Liver (tissue), 9 donors: ENCODE results near the gene ALG9. TPM values are rescaled to one million over a fixed set of nuclear protein-coding genes. Genes with fewer than 3 reads are reported as not detected.

ENCODE experiments used
- DNase-seq: peaks from one replicate; pipeline ENCODE4 v3.0.0-alpha.2; 2017; ENCODE audit warnings: low spot score
- H3K27ac ChIP-seq, 2 donors: one replicate each; pipeline ENCODE4 v1.7.0; 2013; ENCODE audit warnings: inconsistent platforms in 2 of 2, low read length in 2 of 2, control low read depth in 1 of 2, low read depth in 1 of 2, mild to moderate bottlenecking in 1 of 2
- H3K27me3 ChIP-seq, 4 donors: one replicate each; pipeline versions ENCODE4 v1.6.1 to v1.7.0; 2013; ENCODE audit warnings: low read length in 3 of 4, inconsistent platforms in 1 of 4, mild to moderate bottlenecking in 1 of 4, moderate library complexity in 1 of 4; ENCODE audit not compliant: control insufficient read depth in 4 of 4, insufficient read depth in 4 of 4
- H3K36me3 ChIP-seq, 4 donors: one replicate each; pipeline versions ENCODE4 v1.6.1 to v1.7.0; 2013; ENCODE audit warnings: low read length in 3 of 4, mild to moderate bottlenecking in 3 of 4, low read depth in 1 of 4, moderate library complexity in 1 of 4; ENCODE audit not compliant: control insufficient read depth in 4 of 4, insufficient read depth in 3 of 4
- H3K4me1 ChIP-seq, 4 donors: one replicate each; pipeline versions ENCODE4 v1.6.1 to v1.7.0; 2013; ENCODE audit warnings: low read length in 3 of 4, mild to moderate bottlenecking in 3 of 4, moderate library complexity in 1 of 4; ENCODE audit not compliant: control insufficient read depth in 4 of 4, insufficient read depth in 4 of 4
- H3K4me3 ChIP-seq, 3 donors: one replicate each; pipeline versions ENCODE4 v1.6.1 to v1.7.0; 2013; ENCODE audit warnings: low read length in 3 of 3, control low read depth in 1 of 3, low read depth in 1 of 3, mild to moderate bottlenecking in 1 of 3
- H3K9ac ChIP-seq, 2 donors: one replicate each; pipeline ENCODE4 v1.7.0; 2013; ENCODE audit warnings: low read length in 2 of 2, mild to moderate bottlenecking in 2 of 2, moderate library complexity in 2 of 2, control low read depth in 1 of 2, low read depth in 1 of 2
- H3K9me3 ChIP-seq, 4 donors: one replicate each; pipeline versions ENCODE4 v1.6.1 to v1.7.0; 2013; ENCODE audit warnings: low read length in 3 of 4; ENCODE audit not compliant: control insufficient read depth in 4 of 4
- EGR1 ChIP-seq, 2 donors: IDR thresholded peaks; 2 replicates each; pipeline ENCODE4 v1.6.1; 2016 to 2018; ENCODE audit warnings: antibody characterized with exemption in 2 of 2, low read depth in 2 of 2
- FOXA1 ChIP-seq: IDR thresholded peaks from 2 replicates; pipeline ENCODE4 v1.6.1; 2016; ENCODE audit warnings: antibody characterized with exemption
- FOXA2 ChIP-seq: IDR thresholded peaks from 2 replicates; pipeline ENCODE4 v1.6.1; 2016; ENCODE audit warnings: antibody characterized with exemption
- GABPA ChIP-seq, 2 donors: IDR thresholded peaks in 1 of 2; conservative IDR thresholded peaks in 1 of 2; 2 replicates each; pipeline ENCODE4 v1.6.1; 2016; ENCODE audit warnings: antibody characterized with exemption in 2 of 2, mild to moderate bottlenecking in 1 of 2, moderate library complexity in 1 of 2
- HNF4G ChIP-seq: IDR thresholded peaks from 2 replicates; pipeline ENCODE4 v1.6.1; 2016; ENCODE audit warnings: antibody characterized with exemption
- JUND ChIP-seq, 2 donors: IDR thresholded peaks; 2 replicates each; pipeline ENCODE4 v1.6.1; 2016; ENCODE audit warnings: antibody characterized with exemption in 2 of 2
- RAD21 ChIP-seq, 2 donors: IDR thresholded peaks; 2 replicates each; pipeline ENCODE4 v1.6.1; 2016; ENCODE audit warnings: antibody characterized with exemption in 2 of 2, mild to moderate bottlenecking in 2 of 2
- SP1 ChIP-seq: IDR thresholded peaks from 2 replicates; pipeline ENCODE4 v1.6.1; 2018; ENCODE audit warnings: antibody characterized with exemption, mild to moderate bottlenecking
- TAF1 ChIP-seq: conservative IDR thresholded peaks from 2 replicates; pipeline ENCODE4 v1.6.1; 2016; ENCODE audit warnings: antibody characterized with exemption, mild to moderate bottlenecking
- WGBS: extraction: QIAGEN DNeasy Blood & Tissue Kit; methylation state at CpG from one replicate; pipeline ENCODE4 v1.1.7; 2013; 5-methylcytosine and 5-hydroxymethylcytosine counted together
- polyA plus RNA-seq, 2 donors: library from polyadenylated mRNA; stranded (reverse) in 1 of 2; unstranded in 1 of 2; fragments of 200-250 nt in 1 of 2; fragments of >200 nt in 1 of 2; fragmentation: Nextera tagmentation in 1 of 2; extraction: Ambion mirVana in 1 of 2; gene quantifications; one replicate each; pipeline versions ENCODE4 v1.2.1 to v1.2.3, GENCODE V29; 2013 to 2015
- total RNA-seq, 2 donors: library from RNA; depleted of rRNA; stranded (reverse); fragments of >200 nt; gene quantifications; one replicate each; pipeline ENCODE4 v1.2.3, GENCODE V29; 2014
- TF ChIP-seq, protein P1 (sequence below): IDR thresholded peaks from 2 replicates; pipeline ENCODE4 v1.6.1; 2016; ENCODE audit warnings: antibody characterized with exemption
- TF ChIP-seq, protein P2 (sequence below): fragments of 150-350 bp; IDR thresholded peaks from 2 replicates; pipeline ENCODE4 v1.5.1; 2017; ENCODE audit warnings: improper control_type of control experiment, low read depth, low read length; ENCODE audit not compliant: missing input control
- TF ChIP-seq, protein P3 (sequence below): IDR thresholded peaks from 2 replicates; pipeline ENCODE4 v1.6.1; 2016; ENCODE audit warnings: antibody characterized with exemption, mild to moderate bottlenecking
- TF ChIP-seq, protein P4 (sequence below): IDR thresholded peaks from 2 replicates; pipeline ENCODE4 v1.6.1; 2016; ENCODE audit warnings: antibody characterized with exemption
- TF ChIP-seq, protein P5 (sequence below): IDR thresholded peaks from 2 replicates; pipeline ENCODE4 v1.6.1; 2016; ENCODE audit warnings: antibody characterized with exemption
- donor health status: healthy.
- donor health status: healthy.
- donor health status: healthy.
- donor health status: healthy.
- donor health status: healthy.

The ALG9 gene
- total and polyA plus RNA-seq, 4 donors, result 13.7 to 36.3 (median 20.2) TPM

DNA sequence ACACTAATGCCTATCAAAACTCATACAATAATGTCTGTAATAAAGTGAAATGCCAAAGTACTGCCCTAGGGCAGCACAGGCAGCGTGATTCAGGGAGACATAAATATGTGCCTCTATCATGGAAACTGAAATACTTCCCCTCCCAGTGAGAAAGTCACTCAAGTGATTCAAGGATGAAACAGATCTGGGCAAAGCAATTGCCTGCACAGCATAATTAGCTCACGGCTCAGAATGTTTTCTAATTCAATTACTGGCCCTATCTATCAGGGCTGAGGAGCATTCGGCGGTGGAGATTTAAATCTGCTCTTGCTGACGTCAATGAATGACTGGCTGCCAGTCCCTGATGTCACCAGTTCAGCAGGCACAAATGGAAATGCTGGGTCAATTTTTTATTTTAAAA is 77.5 kb downstream of the ALG9 start:
- WGBS, result 52% methylated on average over 5 of the region's 5 CpGs
- no peak for DNase-seq

DNA sequence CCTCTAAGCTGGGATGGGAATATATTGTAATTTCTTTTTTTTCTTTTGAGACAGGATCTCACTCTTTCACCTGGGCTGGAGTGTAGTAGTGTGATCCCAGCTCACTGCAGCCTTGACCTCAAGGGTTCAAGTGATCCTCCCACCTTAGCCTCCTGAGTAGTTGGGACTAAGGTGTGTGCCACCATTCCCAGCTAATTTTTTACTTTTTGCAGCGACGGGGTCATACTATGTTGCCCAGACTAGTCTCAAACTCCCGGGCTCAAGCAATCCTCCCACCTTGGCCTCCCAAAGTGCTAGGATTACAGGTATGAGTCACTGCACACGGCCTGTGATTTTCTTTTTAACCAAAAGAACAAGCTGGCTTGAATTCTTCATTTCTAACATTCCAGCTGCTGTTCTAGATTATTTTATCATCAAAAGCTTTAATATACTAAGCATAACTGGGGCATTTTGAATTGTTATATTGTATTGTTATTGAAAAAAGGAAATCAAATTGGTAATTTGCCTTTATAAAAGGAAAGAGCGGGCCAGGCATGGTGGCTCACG is 78.4 kb downstream of the ALG9 start:
- H3K27me3 ChIP-seq, result no peaks in the 10 kb centered on the region
- H3K36me3 ChIP-seq, result peaks cover 0 to 6% (median 1%) of the 10 kb centered on the region in 4 donors
- H3K4me3 ChIP-seq, result no peak overlapping the region
- H3K27ac ChIP-seq, result peak overlapping the region; percentile 63 to 81
- DNase-seq, result no peak
- H3K9me3 ChIP-seq, result peaks cover 0 to 6% (median 0%) of the 10 kb centered on the region in 4 donors
- peaks cover 14 to 50% (median 33%) of the 10 kb centered on the region in 4 donors for H3K4me1 ChIP-seq
- H3K9ac ChIP-seq, result peak overlapping the region in 1 of 2 donors; percentile 7
- WGBS, result 95% methylated on average over 6 of the region's 6 CpGs
- TF ChIP-seq, protein P1, sequence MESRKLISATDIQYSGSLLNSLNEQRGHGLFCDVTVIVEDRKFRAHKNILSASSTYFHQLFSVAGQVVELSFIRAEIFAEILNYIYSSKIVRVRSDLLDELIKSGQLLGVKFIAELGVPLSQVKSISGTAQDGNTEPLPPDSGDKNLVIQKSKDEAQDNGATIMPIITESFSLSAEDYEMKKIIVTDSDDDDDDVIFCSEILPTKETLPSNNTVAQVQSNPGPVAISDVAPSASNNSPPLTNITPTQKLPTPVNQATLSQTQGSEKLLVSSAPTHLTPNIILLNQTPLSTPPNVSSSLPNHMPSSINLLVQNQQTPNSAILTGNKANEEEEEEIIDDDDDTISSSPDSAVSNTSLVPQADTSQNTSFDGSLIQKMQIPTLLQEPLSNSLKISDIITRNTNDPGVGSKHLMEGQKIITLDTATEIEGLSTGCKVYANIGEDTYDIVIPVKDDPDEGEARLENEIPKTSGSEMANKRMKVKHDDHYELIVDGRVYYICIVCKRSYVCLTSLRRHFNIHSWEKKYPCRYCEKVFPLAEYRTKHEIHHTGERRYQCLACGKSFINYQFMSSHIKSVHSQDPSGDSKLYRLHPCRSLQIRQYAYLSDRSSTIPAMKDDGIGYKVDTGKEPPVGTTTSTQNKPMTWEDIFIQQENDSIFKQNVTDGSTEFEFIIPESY, result no peak
- TF ChIP-seq FOXA1, result no peak
- no peak for TF ChIP-seq GABPA (IDR thresholded peaks at IDR 0.05 in 1 of 2, conservative IDR thresholded peaks at IDR 0.05 in 1 of 2)
- no peak for TF ChIP-seq RAD21 (IDR thresholded peaks at IDR 0.05)
- no peak for TF ChIP-seq JUND (IDR thresholded peaks at IDR 0.05)
- no peak for TF ChIP-seq HNF4G
- TF ChIP-seq, protein P2, sequence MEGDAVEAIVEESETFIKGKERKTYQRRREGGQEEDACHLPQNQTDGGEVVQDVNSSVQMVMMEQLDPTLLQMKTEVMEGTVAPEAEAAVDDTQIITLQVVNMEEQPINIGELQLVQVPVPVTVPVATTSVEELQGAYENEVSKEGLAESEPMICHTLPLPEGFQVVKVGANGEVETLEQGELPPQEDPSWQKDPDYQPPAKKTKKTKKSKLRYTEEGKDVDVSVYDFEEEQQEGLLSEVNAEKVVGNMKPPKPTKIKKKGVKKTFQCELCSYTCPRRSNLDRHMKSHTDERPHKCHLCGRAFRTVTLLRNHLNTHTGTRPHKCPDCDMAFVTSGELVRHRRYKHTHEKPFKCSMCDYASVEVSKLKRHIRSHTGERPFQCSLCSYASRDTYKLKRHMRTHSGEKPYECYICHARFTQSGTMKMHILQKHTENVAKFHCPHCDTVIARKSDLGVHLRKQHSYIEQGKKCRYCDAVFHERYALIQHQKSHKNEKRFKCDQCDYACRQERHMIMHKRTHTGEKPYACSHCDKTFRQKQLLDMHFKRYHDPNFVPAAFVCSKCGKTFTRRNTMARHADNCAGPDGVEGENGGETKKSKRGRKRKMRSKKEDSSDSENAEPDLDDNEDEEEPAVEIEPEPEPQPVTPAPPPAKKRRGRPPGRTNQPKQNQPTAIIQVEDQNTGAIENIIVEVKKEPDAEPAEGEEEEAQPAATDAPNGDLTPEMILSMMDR, result no peak
- TF ChIP-seq FOXA2, result no peak
- TF ChIP-seq EGR1 (IDR thresholded peaks at IDR 0.05; ENCODE audit: low read depth in 2 of 2), result no peak
- TF ChIP-seq, protein P3, sequence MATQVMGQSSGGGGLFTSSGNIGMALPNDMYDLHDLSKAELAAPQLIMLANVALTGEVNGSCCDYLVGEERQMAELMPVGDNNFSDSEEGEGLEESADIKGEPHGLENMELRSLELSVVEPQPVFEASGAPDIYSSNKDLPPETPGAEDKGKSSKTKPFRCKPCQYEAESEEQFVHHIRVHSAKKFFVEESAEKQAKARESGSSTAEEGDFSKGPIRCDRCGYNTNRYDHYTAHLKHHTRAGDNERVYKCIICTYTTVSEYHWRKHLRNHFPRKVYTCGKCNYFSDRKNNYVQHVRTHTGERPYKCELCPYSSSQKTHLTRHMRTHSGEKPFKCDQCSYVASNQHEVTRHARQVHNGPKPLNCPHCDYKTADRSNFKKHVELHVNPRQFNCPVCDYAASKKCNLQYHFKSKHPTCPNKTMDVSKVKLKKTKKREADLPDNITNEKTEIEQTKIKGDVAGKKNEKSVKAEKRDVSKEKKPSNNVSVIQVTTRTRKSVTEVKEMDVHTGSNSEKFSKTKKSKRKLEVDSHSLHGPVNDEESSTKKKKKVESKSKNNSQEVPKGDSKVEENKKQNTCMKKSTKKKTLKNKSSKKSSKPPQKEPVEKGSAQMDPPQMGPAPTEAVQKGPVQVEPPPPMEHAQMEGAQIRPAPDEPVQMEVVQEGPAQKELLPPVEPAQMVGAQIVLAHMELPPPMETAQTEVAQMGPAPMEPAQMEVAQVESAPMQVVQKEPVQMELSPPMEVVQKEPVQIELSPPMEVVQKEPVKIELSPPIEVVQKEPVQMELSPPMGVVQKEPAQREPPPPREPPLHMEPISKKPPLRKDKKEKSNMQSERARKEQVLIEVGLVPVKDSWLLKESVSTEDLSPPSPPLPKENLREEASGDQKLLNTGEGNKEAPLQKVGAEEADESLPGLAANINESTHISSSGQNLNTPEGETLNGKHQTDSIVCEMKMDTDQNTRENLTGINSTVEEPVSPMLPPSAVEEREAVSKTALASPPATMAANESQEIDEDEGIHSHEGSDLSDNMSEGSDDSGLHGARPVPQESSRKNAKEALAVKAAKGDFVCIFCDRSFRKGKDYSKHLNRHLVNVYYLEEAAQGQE, result no peak
- TF ChIP-seq TAF1, result no peak

More for the DNA sequence above, 77.5 kb downstream of the ALG9 start:
- Histone ChIP-seq H3K4me3 (peak overlapping the region in 1 of 3 donors; percentile 28), H3K4me1 (peaks cover 11 to 44% (median 26%) of the 10 kb centered on the region in 4 donors), H3K36me3 (peaks cover 0 to 6% (median 1%) of the 10 kb centered on the region in 4 donors), H3K27me3 (no peaks in the 10 kb centered on the region), H3K27ac (peak overlapping the region; percentile 63 to 81), H3K9ac (no peak overlapping the region), H3K9me3 (peaks cover 0 to 6% (median 0%) of the 10 kb centered on the region in 4 donors)
- TF ChIP-seq SP1, result no peak
- TF ChIP-seq, protein P4, sequence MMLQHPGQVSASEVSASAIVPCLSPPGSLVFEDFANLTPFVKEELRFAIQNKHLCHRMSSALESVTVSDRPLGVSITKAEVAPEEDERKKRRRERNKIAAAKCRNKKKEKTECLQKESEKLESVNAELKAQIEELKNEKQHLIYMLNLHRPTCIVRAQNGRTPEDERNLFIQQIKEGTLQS, result no peak
- TF ChIP-seq, protein P1, result no peak
- TF ChIP-seq, protein P5, sequence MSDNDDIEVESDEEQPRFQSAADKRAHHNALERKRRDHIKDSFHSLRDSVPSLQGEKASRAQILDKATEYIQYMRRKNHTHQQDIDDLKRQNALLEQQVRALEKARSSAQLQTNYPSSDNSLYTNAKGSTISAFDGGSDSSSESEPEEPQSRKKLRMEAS, result no peak
- TF ChIP-seq, protein P3, result no peak
